Effector CD4-positive, alpha-beta T cell (primary cell): ENCODE measurements around the gene GUSB.

Experiments used
- DNase-seq: peaks from one replicate; pipeline ENCODE4 v3.0.0-alpha.2; 2020

GUSB gene

DNA sequence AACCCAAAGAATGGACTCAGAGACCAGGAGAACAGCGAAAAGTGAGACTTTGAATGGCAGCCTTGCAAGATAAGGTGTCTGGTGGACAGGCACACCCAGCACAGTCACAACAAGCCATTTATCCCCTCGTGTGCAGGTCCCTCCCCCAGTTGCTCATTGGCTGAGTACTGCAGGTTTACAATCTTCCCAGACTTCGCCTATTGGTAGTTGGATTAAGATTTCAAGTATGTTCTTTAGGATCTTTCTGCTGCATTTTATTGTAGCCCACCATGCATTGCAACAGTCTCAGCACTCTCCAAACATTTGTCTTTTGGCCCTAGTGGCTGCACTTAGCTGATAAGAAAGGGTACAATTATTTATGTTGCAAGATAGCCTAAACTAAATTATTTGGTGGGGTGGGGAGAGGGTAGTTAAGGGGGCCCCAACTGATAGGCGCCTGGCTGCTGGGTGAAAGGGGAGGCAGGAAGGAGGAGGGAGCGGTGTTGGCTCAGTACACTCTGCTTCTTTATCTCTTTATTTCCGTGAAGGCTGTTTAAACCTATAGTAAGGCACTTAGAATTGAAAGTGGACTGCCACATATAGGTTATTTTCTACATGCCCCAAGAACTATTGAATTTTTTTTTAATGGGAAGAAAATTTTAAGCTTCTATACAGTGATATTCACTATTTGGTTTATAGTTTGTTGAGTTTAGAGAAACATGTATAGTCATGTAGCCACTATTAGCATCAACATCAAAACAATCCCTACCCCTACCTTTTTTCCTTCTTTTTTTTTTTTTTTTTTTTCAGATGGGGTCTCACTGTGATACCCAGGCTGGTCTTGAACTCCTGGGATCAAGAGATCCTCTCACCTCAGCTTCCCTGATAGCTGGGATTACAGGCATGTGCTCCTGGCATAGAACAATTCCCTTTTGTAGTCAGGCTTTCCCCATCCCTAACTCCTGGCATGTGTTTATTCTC, 54.2 kb downstream of the GUSB start:
- DNase-seq = no peak

DNA sequence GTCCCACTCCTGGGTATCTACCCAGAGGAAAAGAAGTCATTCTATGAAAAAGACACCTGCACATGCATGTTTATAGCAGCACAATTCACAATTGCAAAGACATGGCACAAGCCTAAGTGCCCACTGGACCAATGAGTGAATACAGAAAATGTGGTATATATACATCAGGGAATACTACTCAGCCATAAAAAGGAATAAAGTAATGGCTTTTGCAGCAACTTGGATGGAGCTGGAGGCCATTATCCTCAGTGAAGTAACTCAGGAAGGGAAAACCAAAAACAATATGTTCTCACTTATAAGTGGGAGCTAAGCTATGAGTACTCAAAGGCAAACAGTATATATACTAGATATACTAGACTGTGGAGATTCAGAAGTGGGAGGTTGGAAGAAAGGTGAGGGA, 55.4 kb downstream of the GUSB start:
- no peak for DNase-seq

DNA sequence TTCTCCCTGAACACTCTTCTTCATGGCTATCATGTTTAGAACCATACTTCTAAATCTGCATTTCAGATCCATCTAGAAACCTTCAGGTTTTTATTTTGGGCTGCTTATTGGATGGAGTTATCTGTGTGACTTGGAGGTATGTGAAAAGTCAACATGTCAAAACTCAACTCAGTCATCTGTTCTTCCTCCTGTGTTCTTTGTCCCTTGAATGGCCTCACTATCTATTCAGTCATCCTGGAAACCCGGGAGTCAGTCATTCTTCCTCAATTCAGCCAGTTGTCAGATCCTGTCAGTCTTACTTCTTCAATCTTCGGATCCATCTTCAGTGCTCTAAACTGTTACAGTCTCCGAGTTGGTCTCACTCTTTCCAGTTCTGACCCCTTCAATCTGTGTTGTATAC, 57.0 kb downstream of the GUSB start:
- no peak for DNase-seq

DNA sequence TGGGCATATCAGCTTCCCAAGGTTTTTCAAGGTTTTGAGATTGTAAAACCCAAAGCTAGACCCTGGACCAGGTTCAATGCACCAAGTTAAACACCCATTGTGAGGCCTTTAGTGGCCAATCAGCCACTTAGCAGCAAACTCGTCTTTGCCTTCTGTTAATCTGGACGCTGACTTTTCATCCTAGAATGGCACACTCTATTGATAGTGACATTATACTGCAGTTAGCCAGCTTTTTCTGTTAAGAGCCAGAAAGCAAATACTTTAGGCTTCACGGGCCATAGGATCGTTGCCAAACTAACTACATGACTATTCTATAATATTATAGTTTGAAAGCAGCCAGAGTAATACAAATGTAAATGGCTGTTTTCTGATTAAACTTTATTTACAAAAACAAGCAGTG, 57.8 kb downstream of the GUSB start:
- no peak for DNase-seq

DNA sequence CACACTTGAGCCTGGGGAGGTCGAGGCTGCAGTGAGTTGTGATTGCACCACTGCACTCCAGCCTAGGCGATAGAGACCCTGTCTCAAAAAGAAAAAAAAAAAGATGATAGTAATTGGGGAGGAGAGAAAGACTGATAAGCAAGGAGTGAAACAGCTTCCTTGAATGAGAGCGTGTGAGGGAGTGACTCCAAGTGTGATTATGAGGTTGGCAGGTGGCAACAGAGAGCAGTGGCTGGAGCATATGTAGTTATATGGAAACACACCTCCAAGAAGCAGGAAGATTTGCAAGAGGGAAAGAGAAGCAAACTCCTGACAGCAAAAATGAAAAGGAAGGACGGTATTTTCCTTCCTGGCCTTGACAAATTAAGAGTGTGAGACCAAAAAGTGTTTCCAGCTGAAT, 58.7 kb downstream of the GUSB start:
- DNase-seq = no peak

DNA sequence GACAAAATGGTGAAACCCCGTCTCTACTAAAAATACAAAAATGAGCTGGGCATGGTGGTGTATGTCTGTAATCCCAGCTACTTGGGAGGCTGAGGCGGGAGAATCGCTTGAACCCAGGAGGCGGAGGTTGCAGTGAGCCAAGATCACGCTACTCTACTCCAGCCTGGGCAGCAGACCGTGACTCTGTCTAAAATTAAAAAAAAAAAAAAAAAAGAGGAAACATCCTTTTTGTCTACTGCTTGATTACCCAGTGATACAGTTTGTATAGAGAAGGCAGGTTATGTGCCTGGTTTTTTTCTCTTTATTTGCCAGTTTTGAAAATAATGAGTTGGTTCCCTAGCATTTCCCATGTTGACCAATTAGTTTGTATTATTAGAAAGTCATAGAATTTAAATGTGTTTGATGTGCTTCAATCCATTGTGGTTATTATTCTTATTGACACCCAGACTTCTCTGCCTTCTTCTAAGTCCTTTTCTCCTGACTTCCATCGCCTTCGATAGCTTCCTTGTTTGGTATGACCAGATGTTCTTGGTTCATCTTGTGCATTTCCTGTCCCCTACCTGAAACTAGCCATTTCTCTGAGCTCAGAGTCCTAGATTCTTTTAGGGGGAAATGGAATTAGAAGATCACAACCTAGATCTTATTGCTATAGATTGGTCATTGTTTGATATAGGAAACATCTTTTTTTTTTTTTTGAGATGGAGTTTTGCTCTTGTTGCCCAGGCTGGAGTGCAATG, 65.9 kb downstream of the GUSB start:
- DNase-seq = no peak

DNA sequence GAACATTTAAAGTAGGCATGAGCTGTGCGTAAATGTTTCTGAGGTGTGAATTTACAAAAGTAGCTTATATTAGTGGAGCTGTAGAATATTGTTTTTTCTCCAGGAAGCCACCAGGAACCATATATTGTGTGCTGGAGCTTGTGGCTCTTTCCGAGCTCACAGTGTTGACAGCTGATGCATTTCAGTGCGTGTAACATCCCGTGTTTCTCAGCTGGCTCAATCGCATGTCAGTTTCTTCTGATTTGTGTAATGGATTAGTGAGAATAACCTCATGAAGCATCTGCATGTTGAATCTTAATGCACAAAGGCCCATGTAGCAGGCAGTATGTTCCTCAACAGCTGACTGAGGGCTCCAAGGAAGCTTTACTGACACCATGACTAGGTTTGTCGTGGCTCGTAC, 69.8 kb downstream of the GUSB start:
- DNase-seq = no peak
